ELR (cell line): ENCODE measurements around the gene SLAMF8.

ENCODE experiments used
- DNase-seq: peaks from one replicate; pipeline ENCODE4 v3.0.0-alpha.2; 2015; ENCODE audit warnings: low read depth

SLAMF8 gene

DNA sequence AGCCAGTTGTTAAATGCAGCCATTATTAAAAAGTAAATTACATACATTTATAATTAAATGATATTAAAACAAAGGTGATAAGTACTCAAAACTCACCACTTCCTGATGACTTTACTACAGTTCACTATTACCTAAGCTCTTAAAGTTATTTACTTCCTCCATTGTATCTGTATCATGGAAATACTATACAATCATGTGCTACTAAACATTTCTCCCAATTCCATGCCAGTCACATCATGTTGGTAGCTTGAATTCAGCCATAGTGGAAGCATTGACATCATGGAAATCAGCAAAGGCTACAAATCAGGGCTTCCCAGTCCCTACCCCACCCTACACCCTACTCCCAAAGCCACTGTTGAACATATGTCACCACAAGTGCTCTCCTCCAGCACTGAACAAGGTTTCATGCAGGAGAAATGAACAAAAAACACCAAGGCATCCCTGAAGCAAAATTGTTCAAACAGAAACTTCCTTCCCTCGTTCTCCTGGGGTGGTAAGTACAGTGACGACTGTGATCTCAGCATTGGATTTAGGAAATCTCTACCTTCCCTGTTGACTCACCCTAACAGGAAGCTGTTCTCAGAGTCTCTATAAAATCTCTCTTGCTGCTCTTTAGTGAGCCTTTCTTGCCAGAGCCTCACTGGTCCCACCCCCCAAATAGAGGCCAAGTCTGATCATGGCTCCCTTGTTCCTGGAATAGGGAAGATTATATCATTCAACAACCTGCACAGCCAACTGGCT is 23.1 kb downstream of the SLAMF8 start:
- peak; percentile 89 for DNase-seq

DNA sequence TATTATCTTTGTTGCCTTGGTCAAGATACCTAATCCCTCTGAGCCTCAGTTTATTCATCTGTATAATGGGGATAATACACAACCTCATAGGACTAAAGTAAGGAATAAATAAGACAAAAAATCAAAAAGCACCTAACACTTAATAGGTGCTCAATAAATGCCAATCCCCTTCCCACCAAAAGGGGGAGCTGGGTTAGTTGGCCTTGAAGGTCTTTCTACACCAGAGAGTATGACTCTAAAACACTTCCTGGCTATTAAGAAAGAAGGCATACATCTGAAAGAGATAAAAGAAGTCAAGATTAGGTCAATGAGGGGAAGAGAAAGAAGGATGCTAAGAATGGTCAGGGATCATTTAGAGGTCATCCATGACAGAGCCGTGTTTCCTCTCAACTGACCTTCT is 24.7 kb downstream of the SLAMF8 start:
- peak; percentile 65 for DNase-seq

GRCh38 chr1:159853417-159854115 is 26.9 kb downstream of the SLAMF8 start:
- DNase-seq: peak; percentile 71

DNA sequence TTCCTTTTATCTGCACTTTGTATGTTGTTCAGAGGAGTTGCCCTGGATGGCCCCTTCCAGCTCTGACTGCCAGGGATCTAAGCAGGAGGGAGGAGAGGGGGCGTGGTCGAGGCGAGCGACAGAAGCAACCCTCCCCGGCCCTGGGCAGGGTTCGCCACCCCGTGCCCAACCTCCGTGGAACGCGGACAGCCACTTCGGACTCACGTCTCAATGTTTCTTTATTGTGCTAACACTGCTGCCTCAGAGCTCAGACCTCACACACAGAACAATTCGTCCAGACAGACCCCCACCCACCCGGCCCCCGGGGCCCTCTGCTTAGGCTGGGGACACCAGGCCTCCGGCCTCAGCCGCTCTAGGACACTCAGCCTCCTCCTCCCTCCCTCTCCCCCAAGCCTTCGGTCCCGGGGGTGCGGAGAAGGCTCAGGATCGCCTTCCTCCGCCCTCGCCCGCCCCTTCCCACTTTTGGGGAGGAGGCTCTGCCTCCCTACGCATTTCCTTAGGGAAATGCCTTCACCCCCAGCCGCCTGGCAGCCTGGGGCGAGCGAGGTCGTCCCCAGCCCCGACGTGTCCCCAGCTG is 27.5 kb downstream of the SLAMF8 start:
- peak; percentile 80 for DNase-seq

- peak; percentile 92 for DNase-seq
Observed at GRCh38 chr1:159854693-159855192, 28.1 kb downstream of the SLAMF8 start.

GRCh38 chr1:159855709-159856108 is 29.0 kb downstream of the SLAMF8 start:
- no peak for DNase-seq

- DNase-seq: peak; percentile 35
Observed at GRCh38 chr1:159856576-159856975, 29.9 kb downstream of the SLAMF8 start.

GRCh38 chr1:159857889-159858288 is 31.2 kb downstream of the SLAMF8 start:
- DNase-seq: no peak

DNA sequence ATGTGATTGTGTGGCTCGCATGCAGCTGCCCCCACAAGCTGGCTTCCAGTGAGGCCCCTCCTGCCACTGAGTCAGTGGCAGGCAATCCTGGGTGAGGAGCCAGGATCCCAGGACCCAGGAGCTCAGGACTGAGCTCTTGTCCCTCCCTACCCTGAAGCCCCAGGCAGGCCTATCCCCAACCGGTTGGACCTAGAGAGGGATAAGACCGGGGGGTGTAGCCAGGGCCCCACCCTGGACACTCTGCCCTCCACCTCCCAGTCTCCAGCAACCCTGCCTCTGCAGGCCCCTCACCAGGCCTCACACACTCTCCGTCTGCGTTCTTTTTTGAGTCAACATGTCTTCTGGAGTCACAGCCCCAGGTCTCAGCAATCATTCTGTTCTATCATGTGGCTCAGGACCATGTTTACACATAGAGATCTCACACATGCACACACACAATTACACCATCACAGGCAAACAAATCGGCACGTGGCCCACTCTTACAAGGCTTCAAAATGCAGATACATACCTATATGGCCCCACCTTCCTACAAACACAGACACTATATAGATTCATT is 33.2 kb downstream of the SLAMF8 start:
- DNase-seq: no peak

- no peak for DNase-seq
Observed at GRCh38 chr1:159860456-159860855, 33.8 kb downstream of the SLAMF8 start.

DNA sequence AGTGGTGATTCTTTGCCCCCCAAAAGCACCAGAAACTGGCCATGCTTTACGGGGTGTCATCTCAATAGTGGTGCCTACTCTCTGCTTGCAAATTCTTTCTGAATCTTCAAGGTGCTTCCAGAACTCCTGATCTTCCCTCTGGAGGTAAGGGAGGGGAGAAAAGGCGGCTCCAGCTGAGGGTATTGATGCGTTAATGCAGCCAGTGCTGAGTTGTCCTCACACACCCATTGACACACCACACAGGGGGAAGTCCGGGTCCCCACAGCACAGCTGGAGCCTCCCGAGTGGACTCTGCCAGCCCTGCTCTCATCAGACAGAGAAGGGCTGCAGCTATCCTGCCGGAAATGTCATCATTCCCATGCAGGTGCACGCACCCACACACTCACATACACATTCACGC is 34.5 kb downstream of the SLAMF8 start:
- DNase-seq: no peak

- DNase-seq: no peak
Observed at GRCh38 chr1:159862031-159862430, 35.4 kb downstream of the SLAMF8 start.

DNA sequence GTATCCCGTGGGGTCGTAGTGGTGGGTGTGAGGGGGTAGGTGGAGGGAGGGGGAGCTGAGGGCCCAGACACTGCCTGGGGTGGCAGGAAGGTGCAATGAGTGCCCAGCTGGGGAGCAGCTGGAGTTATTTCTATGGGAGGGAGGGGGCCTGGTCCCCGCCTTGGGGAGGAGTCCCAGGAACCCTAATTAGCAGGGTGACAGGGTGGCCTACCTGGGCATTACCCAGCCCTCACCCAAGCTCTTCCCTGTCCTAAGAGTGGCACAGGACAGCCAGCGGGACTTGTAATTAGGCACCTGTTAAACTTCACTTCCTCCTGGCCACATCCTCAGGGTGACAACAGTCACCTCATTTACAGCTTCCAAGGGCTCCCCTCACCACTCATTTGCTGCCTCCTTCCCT is 35.9 kb downstream of the SLAMF8 start, which contains the start of gene VSIG8:
VSIG8 (minus strand) TSS at position 101 of the 400 bp plus-strand sequence. CDS start 136 bp downstream, outside the sequence.
- no peak for DNase-seq

DNA sequence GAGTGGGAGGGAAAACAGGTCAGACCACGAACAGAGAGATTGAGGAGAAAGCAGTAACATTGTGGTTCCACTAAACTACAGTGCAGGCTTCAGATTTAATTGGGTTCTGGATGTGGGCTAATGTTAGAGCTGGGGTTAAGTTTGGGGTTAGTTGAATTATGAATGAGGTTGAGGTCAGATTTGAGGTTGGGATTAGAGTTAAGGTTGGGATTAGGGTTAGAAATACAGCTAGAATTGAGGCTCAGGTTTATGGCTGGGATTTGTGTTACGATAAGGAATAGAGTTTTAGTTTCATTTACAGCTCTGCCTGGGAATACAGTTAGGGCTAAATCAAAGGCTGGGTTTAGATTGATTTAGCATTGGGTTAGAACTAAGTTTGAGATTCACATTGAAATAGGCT is 37.6 kb downstream of the SLAMF8 start:
- DNase-seq: no peak

DNA sequence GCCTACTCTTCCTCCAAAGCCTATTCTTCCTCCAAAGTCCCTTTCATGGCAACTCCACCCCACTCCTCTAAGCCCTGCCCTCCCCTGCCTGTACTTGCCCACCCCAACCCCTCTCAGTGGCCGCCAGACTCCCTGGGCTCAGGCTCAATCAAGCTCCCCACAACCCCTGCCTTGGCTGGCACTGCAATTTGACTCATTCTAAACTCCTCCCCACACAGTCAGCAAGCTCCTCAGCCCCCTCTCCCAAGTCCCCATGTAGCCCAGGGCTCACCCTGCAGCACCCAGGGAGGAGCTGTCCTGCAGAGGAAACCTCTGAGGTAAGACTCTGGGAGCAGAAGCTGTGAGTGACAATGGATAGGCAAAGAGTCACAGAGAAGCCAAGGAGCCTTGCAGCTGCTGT is 39.4 kb downstream of the SLAMF8 start:
- DNase-seq: peak; percentile 21

DNA sequence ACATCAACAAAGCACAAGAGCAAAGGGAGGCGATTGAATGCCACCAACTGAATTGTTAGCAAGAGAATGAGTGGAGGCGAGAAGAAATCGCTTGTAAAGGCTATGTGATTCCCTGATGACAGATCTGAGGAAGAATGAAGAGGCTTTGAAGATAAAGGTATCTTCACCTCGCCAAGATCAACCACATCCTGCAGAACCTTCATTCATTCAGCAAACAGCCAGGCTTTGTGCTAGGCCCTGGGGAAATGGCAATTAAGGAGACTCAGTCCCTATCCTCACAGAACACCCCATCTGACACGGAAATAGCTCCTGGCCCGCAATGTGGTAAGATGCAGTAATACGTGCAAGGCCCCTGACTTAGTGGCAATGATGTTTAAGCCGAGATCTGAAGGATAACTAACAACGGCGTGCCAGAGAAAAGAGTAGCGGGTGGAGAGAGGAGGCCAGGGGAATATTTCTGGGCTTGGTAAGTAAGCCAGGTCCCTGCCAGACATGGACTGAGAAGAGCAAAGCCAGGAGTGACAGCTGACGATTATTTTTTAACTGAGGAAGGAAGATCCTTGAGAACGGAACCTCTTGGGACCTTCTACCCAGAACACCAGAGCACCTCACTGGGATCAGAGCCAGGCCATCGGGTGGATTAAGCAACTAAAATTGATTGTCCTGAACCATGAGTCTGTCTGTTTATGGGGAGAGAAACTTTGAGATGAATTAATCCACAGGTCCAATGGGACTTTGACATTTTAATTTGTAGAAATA is 40.4 kb downstream of the SLAMF8 start:
- DNase-seq: no peak

DNA sequence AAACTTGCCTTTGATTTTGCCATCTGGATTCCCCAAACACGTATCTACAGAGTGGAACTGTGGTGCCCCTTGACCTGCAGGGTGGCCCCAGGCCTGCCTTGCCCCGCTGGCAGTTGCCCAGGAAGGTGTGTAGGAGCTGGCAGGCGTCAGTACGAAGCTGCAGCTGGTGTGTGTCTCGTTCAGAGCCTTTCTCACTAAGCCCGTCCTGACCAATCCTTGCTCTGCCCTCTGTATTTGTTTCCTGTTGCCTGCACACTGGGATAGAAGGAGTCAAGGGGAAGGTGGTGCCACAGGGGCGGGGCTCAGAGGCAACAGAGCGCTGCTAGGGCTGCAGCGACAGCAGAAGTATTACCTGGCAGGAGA is 41.0 kb downstream of the SLAMF8 start:
- no peak for DNase-seq

DNA sequence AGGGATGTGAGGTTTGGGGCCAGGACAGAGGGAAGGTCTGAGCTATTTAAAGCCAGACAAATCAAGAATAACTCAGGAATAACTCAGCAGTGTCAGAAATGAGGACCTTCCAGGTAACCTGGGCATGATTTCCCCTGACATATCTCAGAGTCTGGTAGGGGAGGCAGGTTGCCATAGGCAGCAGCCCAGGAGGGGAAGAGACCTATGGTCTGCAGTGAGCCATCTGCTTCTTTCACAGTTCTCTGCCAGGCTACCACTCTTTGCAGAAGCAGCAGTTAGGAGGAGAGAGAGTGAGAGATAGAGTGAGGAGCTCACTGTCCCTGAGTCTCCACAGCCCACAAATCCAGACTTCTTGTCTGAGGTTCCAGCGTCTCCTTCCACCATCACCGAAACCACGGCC is 42.1 kb downstream of the SLAMF8 start:
- DNase-seq: no peak

GRCh38 chr1:159869173-159869572 is 42.5 kb downstream of the SLAMF8 start:
- DNase-seq: peak; percentile 86

GRCh38 chr1:159869607-159870006 is 42.9 kb downstream of the SLAMF8 start:
- DNase-seq: no peak

DNA sequence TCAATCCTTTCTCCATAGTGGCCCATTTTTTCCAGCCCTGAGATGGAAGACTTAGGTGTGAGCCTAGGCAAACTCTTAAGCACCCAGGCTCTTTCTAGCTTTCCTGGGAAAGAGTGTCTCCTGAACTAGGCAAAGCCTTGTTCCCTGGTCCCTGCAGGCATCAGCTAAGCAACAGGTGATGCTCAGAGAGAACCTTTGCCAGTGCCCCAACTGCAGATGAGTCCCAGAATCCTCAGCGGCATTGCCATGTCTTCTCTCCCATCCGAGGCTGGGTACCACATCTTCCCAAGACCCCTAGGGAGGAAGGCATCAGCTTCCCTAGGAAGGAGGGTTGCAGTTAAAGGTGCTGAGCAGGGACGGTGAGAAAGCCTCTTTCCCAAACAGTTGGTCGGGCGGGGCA is 44.0 kb downstream of the SLAMF8 start:
- no peak for DNase-seq

DNA sequence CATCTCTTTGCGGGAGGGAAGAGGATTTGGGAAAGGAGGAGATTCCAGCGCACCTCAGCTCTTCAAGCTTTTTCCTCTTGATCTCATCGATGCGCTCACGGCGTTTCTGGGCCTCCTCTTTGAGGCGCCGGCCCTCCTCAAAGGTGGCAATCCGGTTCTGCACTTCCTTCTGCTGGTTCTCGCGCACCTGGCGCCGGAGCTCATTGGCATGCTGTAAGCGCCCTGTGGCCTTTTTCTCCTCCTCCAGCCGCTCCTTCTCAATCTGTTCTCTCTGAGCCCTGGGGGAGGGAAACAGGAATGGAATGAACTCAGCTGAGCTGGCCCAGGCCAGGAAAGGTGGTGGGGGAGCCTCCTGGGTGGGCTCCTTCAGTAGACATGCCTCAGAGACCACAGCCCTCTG is 46.2 kb downstream of the SLAMF8 start:
- no peak for DNase-seq
